WTC11 (cell line): Measurements from ENCODE around the gene FBXO24. TPM values are rescaled to one million over a fixed set of nuclear protein-coding genes. Genes with fewer than 3 reads are reported as not detected.
A peak's percentile ranks its signal among the peaks of the same experiment; 100 is the strongest.

Experiments used
- ATAC-seq: fragments of 200-7000 bp; cut with Tn5 transposase; 2 replicates; pipeline ENCODE4 v1.10.0; 2021; ENCODE audit warnings: mild to moderate bottlenecking, moderate library complexity
- CTCF ChIA-PET: fragments of 300-600 bp; sonication (Branson Sonifier 250); formaldehyde crosslinking; loops from one replicate; lab custom pipeline; 2021; ENCODE audit warnings: antibody characterized with exemption; lab: Charles Lee
- POLR2A ChIA-PET: fragments of 350-600 bp; sonication (Branson Sonifier 250); formaldehyde crosslinking; loops from one replicate; lab custom pipeline; 2021; ENCODE audit warnings: antibody characterized with exemption; lab: Charles Lee
- DNase-seq: peaks from one replicate; pipeline ENCODE4 v3.0.0; 2021; ENCODE audit warnings: low spot score
- H3K27ac Mint-ChIP-seq: 2 replicates; pipeline ENCODE4 v1.8.0; 2021; ENCODE audit warnings: mixed read lengths
- H3K27me3 Mint-ChIP-seq: 2 replicates; pipeline ENCODE4 v1.8.0; 2021; ENCODE audit warnings: low read depth, mild to moderate bottlenecking, moderate library complexity, mixed read lengths
- H3K36me3 Mint-ChIP-seq: 2 replicates; pipeline ENCODE4 v1.8.0; 2021; ENCODE audit warnings: mixed read lengths
- H3K4me1 Mint-ChIP-seq: 2 replicates; pipeline ENCODE4 v1.8.0; 2022; ENCODE audit warnings: mixed read lengths
- H3K4me3 Mint-ChIP-seq: 2 replicates; pipeline ENCODE4 v1.8.0; 2021; ENCODE audit warnings: mild to moderate bottlenecking, moderate library complexity, mixed read lengths
- H3K9me3 Mint-ChIP-seq: 2 replicates; pipeline ENCODE4 v1.8.0; 2021; ENCODE audit warnings: mixed read lengths
- ARID4B ChIP-seq: sonication (generic); formaldehyde crosslinking; IDR thresholded peaks from 2 replicates; pipeline ENCODE4 v1.8.0; 2023; ENCODE audit warnings: missing genetic modification reagents, mild to moderate bottlenecking, borderline replicate concordance
- CREB1 ChIP-seq: sonication (generic); formaldehyde crosslinking; IDR thresholded peaks from 2 replicates; pipeline ENCODE4 v1.8.0; 2023; ENCODE audit warnings: mild to moderate bottlenecking, missing genetic modification reagents
- ESRRA ChIP-seq: sonication (generic); formaldehyde crosslinking; IDR thresholded peaks from 2 replicates; pipeline ENCODE4 v1.8.1; 2022; ENCODE audit warnings: mild to moderate bottlenecking, missing genetic modification reagents, borderline replicate concordance
- FOXP4 ChIP-seq: sonication (generic); formaldehyde crosslinking; IDR thresholded peaks from 2 replicates; pipeline ENCODE4 v1.8.0; 2022; ENCODE audit warnings: mild to moderate bottlenecking, missing genetic modification reagents
- GABPB1 ChIP-seq: sonication (generic); formaldehyde crosslinking; IDR thresholded peaks from 2 replicates; pipeline ENCODE4 v1.8.1; 2023; ENCODE audit warnings: mild to moderate bottlenecking, missing genetic modification reagents
- HMGA2 ChIP-seq: fragments of 250-450 bp; sonication (Bioruptor Pico); IDR thresholded peaks from 2 replicates; pipeline ENCODE4 v1.4.0; 2021; ENCODE audit warnings: mild to moderate bottlenecking, moderate library complexity
- IRF2 ChIP-seq: sonication (generic); formaldehyde crosslinking; IDR thresholded peaks from 2 replicates; pipeline ENCODE4 v1.8.0; 2022; ENCODE audit warnings: low read depth, missing genetic modification reagents, borderline replicate concordance
- NFE2L1 ChIP-seq: sonication (generic); formaldehyde crosslinking; IDR thresholded peaks from 2 replicates; pipeline ENCODE4 v1.8.1; 2023; ENCODE audit warnings: missing genetic modification reagents
- NFYB ChIP-seq: sonication (generic); formaldehyde crosslinking; conservative IDR thresholded peaks from 2 replicates; pipeline ENCODE4 v1.8.0; 2022; ENCODE audit warnings: low read depth, missing genetic modification reagents
- PRDM15 ChIP-seq: sonication (generic); formaldehyde crosslinking; IDR thresholded peaks from 2 replicates; pipeline ENCODE4 v1.8.0; 2022; ENCODE audit warnings: missing genetic modification reagents
- RELA ChIP-seq: sonication (generic); formaldehyde crosslinking; IDR thresholded peaks from 2 replicates; pipeline ENCODE4 v1.8.1; 2022; ENCODE audit warnings: missing genetic modification reagents, mild to moderate bottlenecking, borderline replicate concordance
- SMAD4 ChIP-seq: sonication (generic); formaldehyde crosslinking; IDR thresholded peaks from 2 replicates; pipeline ENCODE4 v1.8.0; 2022; ENCODE audit warnings: mild to moderate bottlenecking, missing genetic modification reagents
- SP1 ChIP-seq: sonication (generic); formaldehyde crosslinking; conservative IDR thresholded peaks from 2 replicates; pipeline ENCODE4 v1.8.1; 2022; ENCODE audit warnings: missing genetic modification reagents
- TEAD1 ChIP-seq: sonication (generic); formaldehyde crosslinking; IDR thresholded peaks from 2 replicates; pipeline ENCODE4 v1.8.0; 2022; ENCODE audit warnings: mild to moderate bottlenecking, missing genetic modification reagents
- ZMAT4 ChIP-seq: fragments of 250-450 bp; sonication (Bioruptor Pico); IDR thresholded peaks from 2 replicates; pipeline ENCODE4 v1.9.0; 2021; ENCODE audit warnings: mild to moderate bottlenecking
- ZNF281 ChIP-seq: sonication (generic); formaldehyde crosslinking; IDR thresholded peaks from 2 replicates; pipeline ENCODE4 v1.8.0; 2023; ENCODE audit warnings: mild to moderate bottlenecking, missing genetic modification reagents
- ZNF396 ChIP-seq: fragments of 250-450 bp; sonication (Bioruptor Pico); IDR thresholded peaks from 2 replicates; pipeline ENCODE4 v1.8.0; 2021; ENCODE audit warnings: mild to moderate bottlenecking, moderate library complexity, borderline replicate concordance
- total RNA-seq: library from RNA; stranded (reverse); gene quantifications from 3 replicates; pipeline ENCODE4 v1.2.3, GENCODE V29; 2021

FBXO24 gene
- total RNA-seq, 1 experiment from 2014 or later = 0.70 TPM

- peak overlapping the region; percentile 91 for H3K4me3 Mint-ChIP-seq
- no peak for ATAC-seq
- peaks cover 38% of the 10 kb centered on the region for H3K4me1 Mint-ChIP-seq
- H3K9me3 Mint-ChIP-seq = no peaks in the 10 kb centered on the region
- no peaks in the 10 kb centered on the region for H3K36me3 Mint-ChIP-seq
- POLR2A ChIA-PET = interaction anchor here (1.0 to 1.6 kb wide), 4 partner anchors 33 to 168 kb away, joined by 3 to 7 read pairs (median 4); partner anchors contain the start of genes FBXO24, LRCH4, POP7 and TSC22D4
- peaks cover 27% of the 10 kb centered on the region for H3K27me3 Mint-ChIP-seq
- no peak for TF ChIP-seq FOXP4 (CRISPR knock-in tag)
- TF ChIP-seq ARID4B (CRISPR knock-in tag) = 0 out of 2 replicates have a peak, but pooled peaks have one; percentile 18
- H3K27ac Mint-ChIP-seq = peak overlapping the region; percentile 94
- no peak for DNase-seq
- CTCF ChIA-PET = interaction anchor here (0.9 to 2.1 kb wide), 6 partner anchors 21 to 94 kb away, joined by 3 to 16 read pairs (median 4); no protein-coding TSS in a partner anchor
These were observed 47.8 kb upstream of the FBXO24 start for GRCh38 chr7:100538348-100538653.

- Mint-ChIP-seq H3K27me3 (peaks cover 27% of the 10 kb centered on the region), H3K27ac (peak within 1 kb of the TSS; percentile 94), H3K9me3 (no peaks in the 10 kb centered on the region), H3K36me3 (no peaks in the 10 kb centered on the region), H3K4me1 (peaks cover 44% of the 10 kb centered on the region), H3K4me3 (peak within 1 kb of the TSS; percentile 91)
- ChIA-PET CTCF (interaction anchor here (0.5 to 2.1 kb wide), 19 partner anchors 21 to 167 kb away, joined by 3 to 16 read pairs (median 4); partner anchors contain the start of genes FBXO24, MOSPD3 and POP7), POLR2A (interaction anchor here (1.0 to 1.6 kb wide), 5 partner anchors 29 to 167 kb away, joined by 3 to 7 read pairs (median 4); partner anchors contain the start of genes FBXO24, LRCH4, POP7 and TSC22D4)
- ATAC-seq (peak; percentile 98), DNase-seq (peak; percentile 100)
- TF ChIP-seq FOXP4 (CRISPR knock-in tag) = 0 out of 2 replicates have a peak, but pooled peaks have one; percentile 12
- TF ChIP-seq HMGA2 (CRISPR knock-in tag) = no peak
- peak; percentile 95 for TF ChIP-seq NFYB (CRISPR knock-in tag)
- TF ChIP-seq GABPB1 (CRISPR knock-in tag) = peak; percentile 78
- TF ChIP-seq SMAD4 (CRISPR knock-in tag) = no peak
- peak; percentile 76; the same call in 1 of the 2 replicates for TF ChIP-seq NFE2L1
- no peak for TF ChIP-seq ESRRA
- TF ChIP-seq RELA (CRISPR knock-in tag) = no peak
- TF ChIP-seq IRF2 = no peak
- TF ChIP-seq ZMAT4 (CRISPR knock-in tag) = no peak
- TF ChIP-seq SP1 (CRISPR knock-in tag) = peak; percentile 93
- TF ChIP-seq ZNF281 = no peak
- no peak for TF ChIP-seq ZNF396 (CRISPR knock-in tag)
- TF ChIP-seq TEAD1 (CRISPR knock-in tag) = peak; percentile 10; the same call in 1 of the 2 replicates
- TF ChIP-seq PRDM15 (CRISPR knock-in tag) = no peak
- no peak; the same call in 1 of the 2 replicates for TF ChIP-seq CREB1 (CRISPR knock-in tag)
These were observed 47.3 kb upstream of the FBXO24 start, which contains the start of gene AGFG2 for GRCh38 chr7:100538654-100539435. AGFG2 (plus strand) TSS chr7:100539203; CDS start chr7:100539347, 144 bp downstream.
